GM21737 (cell line): ENCODE measurements around the gene SYT8.

Experiments used
- ATAC-seq: cut with Tn5 transposase; IDR thresholded peaks from one replicate; pipeline ENCODE4 v1.9.1; 2021; ENCODE audit warnings: mild to moderate bottlenecking, moderate library complexity; ENCODE audit not compliant: unreplicated experiment

Gene SYT8

GRCh38 chr11:1817511-1817910, 17.3 kb upstream of the SYT8 start:
- no peak for ATAC-seq

GRCh38 chr11:1819074-1819473, 15.7 kb upstream of the SYT8 start:
- no peak for ATAC-seq

GRCh38 chr11:1820463-1821325, 14.1 kb upstream of the SYT8 start:
- no peak for ATAC-seq

- no peak for ATAC-seq
Measured at GRCh38 chr11:1821562-1821961, 13.2 kb upstream of the SYT8 start.

- no peak for ATAC-seq
Measured at GRCh38 chr11:1822648-1823375, 12.0 kb upstream of the SYT8 start.

- no peak for ATAC-seq
Measured at GRCh38 chr11:1823376-1824220, 11.2 kb upstream of the SYT8 start.

GRCh38 chr11:1824221-1825038, 10.4 kb upstream of the SYT8 start:
- ATAC-seq, result no peak

GRCh38 chr11:1825039-1825740, 9.6 kb upstream of the SYT8 start:
- ATAC-seq, result no peak

GRCh38 chr11:1825785-1826451, 8.9 kb upstream of the SYT8 start:
- no peak for ATAC-seq

- ATAC-seq, result no peak
Measured at GRCh38 chr11:1826552-1827094, 8.2 kb upstream of the SYT8 start.

- no peak for ATAC-seq
Measured at GRCh38 chr11:1827095-1827813, 7.5 kb upstream of the SYT8 start.

- no peak for ATAC-seq
Measured at GRCh38 chr11:1827931-1828330, 6.9 kb upstream of the SYT8 start.

- no peak for ATAC-seq
Measured at GRCh38 chr11:1828542-1828941, 6.2 kb upstream of the SYT8 start.

GRCh38 chr11:1829039-1829820, 5.6 kb upstream of the SYT8 start:
- ATAC-seq, result no peak

- no peak for ATAC-seq
Measured at GRCh38 chr11:1830004-1830321, 4.8 kb upstream of the SYT8 start.

GRCh38 chr11:1830322-1831223, 4.2 kb upstream of the SYT8 start:
- no peak for ATAC-seq
